Measurements from ENCODE around the gene ICAM3. TPM values are rescaled to one million over a fixed set of nuclear protein-coding genes. Genes with fewer than 3 reads are reported as not detected.

The ICAM3 gene
- total and polyA plus RNA-seq, 8 donors = 5.2 to 13.8 (median 6.4) TPM

DNA sequence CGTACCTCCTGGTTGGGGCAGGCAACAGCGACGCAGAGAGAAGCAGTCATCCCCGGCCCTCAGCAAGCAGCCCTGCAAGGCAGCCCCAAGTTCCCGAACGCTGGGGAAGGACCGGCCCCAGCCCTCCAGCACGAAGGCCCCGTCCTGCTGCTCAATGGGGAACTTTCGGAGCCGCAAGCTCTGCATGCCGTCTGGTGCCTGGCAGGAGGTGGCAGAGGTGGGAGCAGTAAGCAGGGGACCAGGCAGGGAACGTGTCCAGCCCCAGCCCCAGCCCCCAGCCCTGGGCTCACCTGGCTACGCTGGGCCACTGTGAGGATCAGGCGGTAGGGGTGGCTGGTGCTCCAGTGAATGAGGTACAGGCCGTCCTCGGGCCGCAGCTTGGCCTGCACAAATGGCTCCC, 22.8 kb upstream of the ICAM3 start:
- ATAC-seq (no peak), DNase-seq (peak in 1 of 6 donors; percentile 68), FAIRE-seq (no peak)
- TF ChIP-seq, protein P1, sequence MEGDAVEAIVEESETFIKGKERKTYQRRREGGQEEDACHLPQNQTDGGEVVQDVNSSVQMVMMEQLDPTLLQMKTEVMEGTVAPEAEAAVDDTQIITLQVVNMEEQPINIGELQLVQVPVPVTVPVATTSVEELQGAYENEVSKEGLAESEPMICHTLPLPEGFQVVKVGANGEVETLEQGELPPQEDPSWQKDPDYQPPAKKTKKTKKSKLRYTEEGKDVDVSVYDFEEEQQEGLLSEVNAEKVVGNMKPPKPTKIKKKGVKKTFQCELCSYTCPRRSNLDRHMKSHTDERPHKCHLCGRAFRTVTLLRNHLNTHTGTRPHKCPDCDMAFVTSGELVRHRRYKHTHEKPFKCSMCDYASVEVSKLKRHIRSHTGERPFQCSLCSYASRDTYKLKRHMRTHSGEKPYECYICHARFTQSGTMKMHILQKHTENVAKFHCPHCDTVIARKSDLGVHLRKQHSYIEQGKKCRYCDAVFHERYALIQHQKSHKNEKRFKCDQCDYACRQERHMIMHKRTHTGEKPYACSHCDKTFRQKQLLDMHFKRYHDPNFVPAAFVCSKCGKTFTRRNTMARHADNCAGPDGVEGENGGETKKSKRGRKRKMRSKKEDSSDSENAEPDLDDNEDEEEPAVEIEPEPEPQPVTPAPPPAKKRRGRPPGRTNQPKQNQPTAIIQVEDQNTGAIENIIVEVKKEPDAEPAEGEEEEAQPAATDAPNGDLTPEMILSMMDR (IDR thresholded peaks at IDR 0.05) = no peak
- peaks cover 4 to 43% (median 18%) of the 10 kb centered on the region in 3 donors for H3K36me3 ChIP-seq
- no peaks in the 10 kb centered on the region for H3K4me1 ChIP-seq
- intact Hi-C loops (cut with DNase I) = no loop called here
- no peak overlapping the region for H3K27ac ChIP-seq
- H3K4me3 ChIP-seq = no peak overlapping the region
- H3K9me3 ChIP-seq = no peaks in the 10 kb centered on the region
- H3K27me3 ChIP-seq = no peaks in the 10 kb centered on the region
- WGBS, 2 donors = 95 to 96% methylated on average over 17 to 18 of the region's 18 CpGs

GRCh38 chr19:10361569-10362011, 22.2 kb upstream of the ICAM3 start:
- H3K4me1 ChIP-seq = no peaks in the 10 kb centered on the region
- H3K27ac ChIP-seq = no peak overlapping the region
- H3K36me3 ChIP-seq = peaks cover 4 to 38% (median 18%) of the 10 kb centered on the region in 3 donors
- peak in 1 of 6 donors; percentile 60 for DNase-seq
- no peak overlapping the region for H3K4me3 ChIP-seq
- H3K27me3 ChIP-seq = no peaks in the 10 kb centered on the region
- TF ChIP-seq, protein P1 (IDR thresholded peaks at IDR 0.05) = no peak
- FAIRE-seq = no peak
- no peak for ATAC-seq
- WGBS, 2 donors = 88 to 89% methylated on average over 16 of the region's 16 CpGs
- no peaks in the 10 kb centered on the region for H3K9me3 ChIP-seq
- intact Hi-C loops (cut with DNase I) = no loop called here

DNA sequence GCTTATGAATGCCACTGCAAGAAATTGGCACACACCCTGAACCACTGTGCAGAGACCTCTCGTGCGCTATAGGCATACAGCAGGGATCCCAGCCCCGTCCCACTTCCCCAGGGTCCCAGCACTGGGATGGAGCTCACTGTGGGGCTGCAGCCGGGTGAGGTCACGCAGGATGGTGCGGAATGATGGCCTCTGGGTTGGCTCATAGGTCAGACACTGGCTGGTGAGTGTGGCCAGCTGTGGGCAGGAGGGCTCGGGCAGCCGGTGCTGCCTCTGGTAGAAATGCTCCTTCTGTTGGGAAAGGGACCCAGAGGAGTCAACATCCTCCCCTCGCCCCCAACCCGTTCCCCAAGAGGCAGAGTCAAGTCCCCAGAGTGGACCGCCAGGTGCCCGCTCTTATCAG, 17.0 kb upstream of the ICAM3 start:
- FAIRE-seq (no peak), ATAC-seq (no peak), DNase-seq (no peak)
- no peak overlapping the region for H3K4me3 ChIP-seq
- peaks cover 0 to 25% (median 2%) of the 10 kb centered on the region in 3 donors for H3K36me3 ChIP-seq
- 96 to 97% methylated on average over 12 of the region's 12 CpGs for WGBS, 2 donors
- H3K27ac ChIP-seq = no peak overlapping the region
- TF ChIP-seq, protein P1 (IDR thresholded peaks at IDR 0.05) = no peak
- no peaks in the 10 kb centered on the region for H3K9me3 ChIP-seq
- H3K4me1 ChIP-seq = no peaks in the 10 kb centered on the region
- no peaks in the 10 kb centered on the region for H3K27me3 ChIP-seq
- intact Hi-C loops (cut with DNase I) = no loop called here

- H3K36me3 ChIP-seq = peaks cover 0 to 20% (median 2%) of the 10 kb centered on the region in 3 donors
- DNase-seq (peak in 2 of 6 donors; percentile 49 to 78), ATAC-seq (peak in 3 of 4 donors; percentile 27 to 28 (median 28)), FAIRE-seq (no peak)
- 84 to 89% methylated on average over 31 to 32 of the region's 32 CpGs for WGBS, 2 donors
- H3K27ac ChIP-seq = no peak overlapping the region
- no peaks in the 10 kb centered on the region for H3K27me3 ChIP-seq
- no peaks in the 10 kb centered on the region for H3K4me1 ChIP-seq
- TF ChIP-seq, protein P1 (IDR thresholded peaks at IDR 0.05) = no peak
- H3K9me3 ChIP-seq = no peaks in the 10 kb centered on the region
- intact Hi-C loops (cut with DNase I) = no loop called here
- H3K4me3 ChIP-seq = no peak overlapping the region
Measured at GRCh38 chr19:10353793-10354391, 14.5 kb upstream of the ICAM3 start.
